GM06990 (cell line): ENCODE data around the gene CYTH3.

Experiments
- DNase-seq: peaks from one replicate; pipeline ENCODE4 v3.0.0-alpha.2; 2011; ENCODE audit not compliant: insufficient read length; ENCODE audit errors: extremely low read depth
- H3K27me3 ChIP-seq: replicated peaks from 2 replicates; pipeline ENCODE4 v1.6.0; 2011; ENCODE audit warnings: low read length; ENCODE audit not compliant: control insufficient read depth, insufficient read depth
- H3K36me3 ChIP-seq: 2 replicates; pipeline ENCODE4 v1.5.1; 2011; ENCODE audit warnings: low read length; ENCODE audit not compliant: control insufficient read depth, insufficient read depth
- H3K4me3 ChIP-seq: replicated peaks from 2 replicates; pipeline ENCODE4 v1.5.1; 2011; ENCODE audit warnings: low read depth, mild to moderate bottlenecking, control low read depth, low read length
- CTCF ChIP-seq: IDR thresholded peaks from 2 replicates; pipeline ENCODE4 v1.5.1; 2011; ENCODE audit warnings: low read length, control low read depth, mild to moderate bottlenecking, inconsistent platforms; ENCODE audit not compliant: insufficient read depth, poor library complexity, severe bottlenecking

CYTH3 gene

DNA sequence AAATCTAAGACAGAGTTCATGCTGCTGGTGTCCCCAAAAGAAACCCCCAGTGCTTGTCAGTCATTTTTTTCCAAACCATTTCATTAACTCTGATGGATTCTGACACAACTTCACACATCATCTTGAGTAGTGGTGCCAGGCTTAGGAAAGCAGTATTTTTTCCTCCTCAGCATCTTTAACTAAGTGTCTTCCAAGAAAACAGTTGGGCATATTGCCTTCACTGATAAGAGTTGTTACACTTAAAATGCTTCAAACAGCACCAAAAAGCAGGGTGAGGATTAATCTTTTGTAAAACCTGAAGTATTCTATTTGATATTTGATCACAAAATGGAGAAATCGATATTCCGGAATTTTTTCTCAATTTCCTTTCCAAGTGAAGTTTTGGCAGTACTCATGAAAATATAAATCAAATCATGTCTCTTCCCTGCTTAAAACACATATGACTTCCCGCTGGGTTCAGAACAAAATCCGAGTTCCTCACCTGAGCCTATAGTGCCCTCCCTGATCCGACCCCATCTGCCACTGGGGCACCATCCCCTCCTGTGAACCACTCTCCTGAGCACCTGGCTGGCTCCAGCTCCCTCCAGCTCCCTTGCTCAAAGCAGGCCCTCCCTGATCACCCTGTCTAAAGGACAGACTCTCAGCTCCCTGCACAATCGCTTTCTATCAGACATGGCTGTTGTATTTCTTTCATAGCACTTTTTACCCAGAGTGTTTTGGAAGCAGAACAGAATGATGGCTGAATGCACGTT lies 61.6 kb downstream of the CYTH3 start:
- Histone ChIP-seq H3K4me3 (no peak overlapping the region), H3K36me3 (no peaks in the 10 kb centered on the region), H3K27me3 (no peaks in the 10 kb centered on the region)
- no peak for DNase-seq
- TF ChIP-seq CTCF = no peak

- H3K27me3 ChIP-seq = no peaks in the 10 kb centered on the region
- H3K4me3 ChIP-seq = no peak overlapping the region
- TF ChIP-seq CTCF = no peak
- H3K36me3 ChIP-seq = no peaks in the 10 kb centered on the region
- DNase-seq = no peak
These were observed 63.1 kb downstream of the CYTH3 start for GRCh38 chr7:6209340-6209739.

- no peak for TF ChIP-seq CTCF
- no peak for DNase-seq
- Histone ChIP-seq H3K4me3 (no peak overlapping the region), H3K27me3 (no peaks in the 10 kb centered on the region), H3K36me3 (no peaks in the 10 kb centered on the region)
These were observed 63.7 kb downstream of the CYTH3 start for GRCh38 chr7:6208573-6209328.

DNA sequence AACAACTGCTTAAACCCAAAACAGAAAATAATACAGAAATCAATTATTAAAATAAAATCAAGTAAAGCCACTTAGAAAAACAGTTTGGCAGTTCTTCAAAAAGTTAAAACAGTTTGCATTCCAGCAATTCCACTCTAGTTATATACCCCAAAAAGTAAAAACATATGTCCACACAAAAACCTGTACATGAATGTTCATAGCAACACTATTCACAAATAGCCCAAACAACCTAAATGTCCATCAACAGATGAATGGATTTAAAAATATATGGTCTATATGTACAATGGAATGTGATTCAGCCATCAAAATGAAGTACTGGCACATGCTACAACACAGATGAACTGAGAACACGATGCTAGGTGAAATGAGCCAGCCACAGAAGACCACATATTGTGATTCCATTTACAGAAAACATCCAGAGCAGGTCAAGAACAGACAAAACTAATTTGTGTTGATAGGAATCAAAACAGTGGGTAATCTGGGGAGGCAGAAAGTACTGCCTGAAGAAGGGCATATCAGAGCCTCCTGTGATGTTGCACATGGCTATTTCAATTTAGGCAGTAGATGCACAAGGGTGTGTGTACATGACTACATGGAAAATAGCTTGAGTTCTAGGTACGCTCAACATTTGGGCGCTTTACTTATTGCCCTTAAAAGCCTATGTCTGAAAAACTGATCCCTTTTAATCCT lies 66.3 kb downstream of the CYTH3 start:
- Histone ChIP-seq H3K4me3 (no peak overlapping the region), H3K27me3 (no peaks in the 10 kb centered on the region), H3K36me3 (no peaks in the 10 kb centered on the region)
- no peak for TF ChIP-seq CTCF
- DNase-seq = no peak

DNA sequence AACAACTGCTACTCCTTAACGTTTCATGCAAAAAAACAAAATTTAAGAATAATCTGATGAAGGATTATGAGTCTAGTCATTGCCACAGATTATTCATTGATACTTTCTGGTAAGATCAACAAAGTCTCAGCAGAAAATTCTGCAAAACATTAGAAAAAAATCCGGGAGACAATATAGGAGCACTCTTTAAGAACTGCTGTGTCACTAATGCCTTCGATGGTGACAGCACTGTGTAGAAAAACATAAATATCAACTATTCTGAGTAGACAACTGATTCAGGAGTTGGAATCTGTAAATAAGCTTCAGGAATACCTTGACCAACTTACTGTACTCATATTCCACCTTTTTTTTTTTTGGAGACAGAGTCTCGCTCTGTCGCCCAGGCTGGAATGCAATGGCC lies 69.0 kb downstream of the CYTH3 start:
- TF ChIP-seq CTCF = no peak
- DNase-seq = no peak
- H3K36me3 ChIP-seq = no peaks in the 10 kb centered on the region
- no peaks in the 10 kb centered on the region for H3K27me3 ChIP-seq
- no peak overlapping the region for H3K4me3 ChIP-seq
